ENCODE results near the gene RAB10. TPM values are rescaled to one million over a fixed set of nuclear protein-coding genes. Genes with fewer than 3 reads are reported as not detected.

Gene RAB10
- total RNA-seq, 1 experiment from 2014 or later: 167 TPM

GRCh38 chr2:26172871-26173775, 139.2 kb downstream of the RAB10 start, which contains the start of gene GAREM2:
GAREM2 (plus strand) TSS chr2:26173088; CDS start chr2:26173221, 133 bp downstream.
- peak within 1 kb of the TSS; percentile 74 for H3K9ac ChIP-seq (ENCODE audit: low read length)
- peak; percentile 56 for ATAC-seq

More at GRCh38 chr2:26172871-26173775, 139.2 kb downstream of the RAB10 start, which contains the start of gene GAREM2:
- no peaks in the 10 kb centered on the region for H3K27me3 ChIP-seq (ENCODE audit: insufficient read depth, low read length)
- H3K9me3 ChIP-seq (ENCODE audit: control insufficient read depth in 1 of 2, insufficient read depth in 1 of 2, low read depth in 1 of 2, low read length in 2 of 2): no peaks in the 10 kb centered on the region
- ChIA-PET POLR2A (no interaction called here), RAD21 (ENCODE audit: low non-redundant PET in 1 of 2, low total read pairs in 2 of 2, uncharacterized antibody in 2 of 2, unreplicated experiment in 2 of 2) (interaction anchor here in 1 of 2 experiments (0.7 kb wide), 1 partner anchor 158 kb away, joined by 4 read pairs; no protein-coding TSS in a partner anchor), CTCF (no interaction called here)
- H3K4me1 ChIP-seq (ENCODE audit: control insufficient read depth in 1 of 2, insufficient read depth in 2 of 2, low read length in 2 of 2): peaks cover 0 to 12% of the 10 kb centered on the region in 2 experiments; a peak in 1 of 4 replicates
- H3K79me2 ChIP-seq (ENCODE audit: insufficient read depth, low read length): peaks cover 6% of the 10 kb centered on the region; the same call in 1 of the 2 replicates
- H4K20me1 ChIP-seq (ENCODE audit: insufficient read depth): no peaks in the 10 kb centered on the region
- intact Hi-C loops (cut with micrococcal nuclease): no loop called here
- no TSS peak for BruUV-seq (replicated peaks)
- peak within 1 kb of the TSS; percentile 60 to 66 for H3K4me3 ChIP-seq (replicated peaks in 1 of 2; ENCODE audit: low read depth in 1 of 2, low read length in 2 of 2)
- peak within 1 kb of the TSS; percentile 22 for H2AFZ ChIP-seq (ENCODE audit: low read depth, low read length, poor library complexity, severe bottlenecking)
- H3K9me2 ChIP-seq (ENCODE audit: insufficient read depth): no peaks in the 10 kb centered on the region
- H3K36me3 ChIP-seq (ENCODE audit: control insufficient read depth in 1 of 2, insufficient read depth in 2 of 2, low read length in 2 of 2): no peaks in the 10 kb centered on the region
- H3K4me2 ChIP-seq (ENCODE audit: low read length): peak within 1 kb of the TSS; percentile 86
- DNase-seq (ENCODE audit: low read depth, low spot score): no peak
- TF ChIP-seq POLR2A (IDR thresholded peaks at IDR 0.05; ENCODE audit: borderline replicate concordance, extremely low read depth, insufficient read depth, insufficient read length) (peak; percentile 37), EZH2 (IDR thresholded peaks at IDR 0.05) (no peak), POLR2AphosphoS5 (IDR thresholded peaks at IDR 0.05; ENCODE audit: low read depth, low read length) (peak; percentile 31; the same call in 1 of the 2 replicates), ZBTB33 (IDR thresholded peaks at IDR 0.05; ENCODE audit: extremely low read depth, insufficient replicate concordance, low read length) (no peak), MAX (IDR thresholded peaks at IDR 0.05) (0 out of 2 replicates have a peak, but pooled peaks have one; percentile 6), ZFX (IDR thresholded peaks at IDR 0.05) (peak; percentile 82; the same call in 1 of the 2 replicates), SP1 (IDR thresholded peaks at IDR 0.05; ENCODE audit: low read depth) (no peak), CEBPB (IDR thresholded peaks at IDR 0.05; ENCODE audit: low read depth) (no peak)
- peak within 1 kb of the TSS; percentile 64; the same call in 1 of the 2 replicates for H3K27ac ChIP-seq (ENCODE audit: low read depth, low read length)

Measured in HCT116 (cell line).